HG03460 (cell line): ENCODE measurements around the gene IRF2.

ENCODE experiments used
- ATAC-seq: cut with Tn5 transposase; IDR thresholded peaks from one replicate; pipeline ENCODE4 v1.9.1; 2021; ENCODE audit not compliant: unreplicated experiment

The IRF2 gene

GRCh38 chr4:184370711-184371389 is 103.5 kb downstream of the IRF2 start:
- ATAC-seq: no peak

GRCh38 chr4:184369871-184370270 is 104.5 kb downstream of the IRF2 start:
- no peak for ATAC-seq

GRCh38 chr4:184368731-184369130 is 105.6 kb downstream of the IRF2 start:
- ATAC-seq: no peak

GRCh38 chr4:184368290-184368689 is 106.1 kb downstream of the IRF2 start:
- no peak for ATAC-seq

DNA sequence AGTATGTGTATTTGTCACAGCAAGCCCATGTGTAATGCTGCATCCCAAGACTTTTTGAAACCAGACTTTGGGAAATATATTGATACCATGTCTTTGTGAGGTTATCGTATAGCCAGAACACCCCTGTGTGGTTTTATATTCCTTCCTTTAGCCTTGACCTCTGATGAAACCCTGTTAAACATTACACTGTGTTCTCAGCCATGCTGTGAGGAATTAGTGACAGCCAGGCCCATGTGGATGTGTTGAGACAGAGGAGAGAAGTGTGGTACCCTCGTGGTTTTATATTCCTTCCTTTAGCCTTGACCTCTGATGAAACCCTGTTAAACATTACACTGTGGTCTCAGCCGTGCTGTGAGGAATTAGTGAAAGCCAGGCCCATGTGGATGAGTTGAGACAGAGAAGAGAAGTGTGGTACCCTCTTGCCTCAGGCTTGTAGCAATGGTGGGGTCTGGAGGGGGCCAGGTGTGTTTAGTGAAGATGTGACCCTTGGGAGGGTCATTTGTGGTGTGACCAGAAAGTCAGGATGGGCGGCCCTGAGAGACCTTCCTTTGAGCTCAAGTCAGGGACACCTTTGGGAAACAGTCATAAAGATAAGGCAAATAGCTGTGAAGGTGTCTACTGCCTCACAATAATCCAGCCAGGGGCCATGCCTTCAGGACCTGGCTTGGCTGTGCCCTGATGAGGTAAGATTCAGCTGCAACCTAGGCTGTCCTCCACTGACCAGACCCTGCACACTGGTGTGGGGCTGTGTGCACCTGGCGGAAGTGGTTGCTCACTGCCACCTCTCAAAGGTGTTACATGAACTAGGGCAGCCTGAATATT is 110.0 kb downstream of the IRF2 start:
- ATAC-seq: peak; percentile 83

GRCh38 chr4:184363258-184363657 is 111.1 kb downstream of the IRF2 start:
- ATAC-seq: no peak

GRCh38 chr4:184362396-184362795 is 112.0 kb downstream of the IRF2 start:
- ATAC-seq: no peak

- no peak for ATAC-seq
Measured at GRCh38 chr4:184361443-184361842, 112.9 kb downstream of the IRF2 start.

DNA sequence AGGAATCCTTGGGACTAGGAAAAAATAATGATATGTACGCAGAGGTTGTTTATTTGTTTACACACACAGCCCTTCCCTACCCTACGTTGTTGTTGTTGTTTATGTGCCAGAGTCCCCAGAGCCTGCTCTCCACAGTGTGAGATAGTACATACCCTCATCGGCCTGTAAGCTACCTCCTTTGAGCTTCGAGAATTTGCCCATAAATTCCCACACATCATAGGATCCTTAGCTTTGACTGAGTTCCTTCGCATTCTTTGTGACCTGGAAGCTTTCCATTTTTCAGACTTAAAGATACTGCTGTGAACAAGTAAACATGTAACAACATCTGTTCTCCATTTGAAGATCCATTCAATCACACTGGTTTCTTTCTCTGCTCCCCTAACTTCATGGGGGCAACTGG is 114.5 kb downstream of the IRF2 start:
- ATAC-seq: no peak

DNA sequence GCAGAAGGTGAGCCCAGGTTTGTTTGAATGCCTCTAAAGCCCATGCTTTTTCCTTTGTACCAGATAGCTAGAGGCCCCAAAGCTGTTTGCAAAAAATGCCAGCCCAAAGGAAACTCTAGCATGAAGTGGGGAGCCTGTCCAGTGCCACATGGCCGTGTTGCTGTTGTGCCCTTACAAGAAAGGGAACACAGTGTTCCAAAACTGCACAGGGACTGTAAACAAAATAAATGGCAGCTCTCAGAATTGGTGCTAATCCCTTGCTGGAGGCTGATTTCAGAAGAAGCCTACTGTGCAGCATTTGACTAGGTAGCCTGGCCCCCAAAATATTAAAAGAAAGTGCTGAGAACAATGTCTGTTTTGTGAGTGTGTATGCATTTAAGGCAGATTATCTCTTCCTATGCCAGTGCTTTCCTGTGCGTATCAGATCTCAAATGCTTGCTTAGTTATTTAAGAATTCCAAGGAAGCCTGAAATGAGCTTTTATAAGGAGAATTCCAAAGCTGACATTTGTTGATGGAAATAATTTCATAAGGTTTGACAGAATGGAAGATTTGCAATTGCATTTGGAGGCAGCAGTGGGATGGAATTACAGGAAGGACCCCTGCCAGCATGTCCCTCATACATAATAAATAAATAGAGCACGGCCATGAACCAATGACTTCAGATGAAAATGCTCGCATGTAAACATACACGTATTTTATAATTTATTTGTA is 115.7 kb downstream of the IRF2 start:
- no peak for ATAC-seq

GRCh38 chr4:184357772-184358171 is 116.6 kb downstream of the IRF2 start:
- ATAC-seq: no peak

DNA sequence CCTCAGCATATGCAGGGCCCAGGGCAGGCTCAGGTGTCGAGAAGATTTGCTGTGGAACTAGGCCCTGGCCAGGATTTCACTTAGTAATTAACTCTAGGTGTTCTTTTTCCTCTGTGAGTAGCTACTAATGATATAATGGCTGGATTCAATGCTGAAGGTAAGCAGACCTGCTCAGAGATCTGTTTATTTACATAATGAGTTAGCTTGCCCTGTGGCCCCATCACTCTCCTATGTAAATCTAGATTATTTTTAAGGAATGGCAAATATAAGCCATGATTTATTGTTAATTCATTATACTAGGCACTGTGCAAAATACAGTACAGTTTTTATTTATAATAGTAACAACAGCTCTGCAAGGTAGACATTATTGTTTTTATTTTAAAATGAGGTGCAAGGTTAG is 117.2 kb downstream of the IRF2 start:
- no peak for ATAC-seq

DNA sequence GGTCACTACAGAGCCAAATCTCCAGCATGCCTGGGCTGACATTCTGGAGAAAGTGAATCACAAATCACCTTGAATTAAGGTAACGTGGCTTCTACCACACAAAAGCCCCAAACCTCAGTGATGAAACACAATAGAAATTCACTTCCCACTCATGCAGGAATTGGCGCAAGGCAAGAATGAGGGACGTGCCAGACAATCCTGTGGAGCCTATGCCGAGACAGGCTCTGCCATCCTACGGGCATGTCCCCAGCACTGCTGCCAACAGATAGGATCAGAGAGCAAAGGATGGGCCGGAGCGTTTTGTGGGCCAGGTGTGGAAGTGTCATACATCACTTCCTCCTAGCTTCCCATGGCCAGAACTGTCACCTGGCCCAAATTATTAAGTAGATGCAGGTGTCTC is 118.0 kb downstream of the IRF2 start:
- no peak for ATAC-seq

GRCh38 chr4:184355857-184356256 is 118.5 kb downstream of the IRF2 start:
- ATAC-seq: no peak

- ATAC-seq: no peak
Measured at GRCh38 chr4:184355111-184355604, 119.2 kb downstream of the IRF2 start.

GRCh38 chr4:184352891-184353290 is 121.5 kb downstream of the IRF2 start:
- no peak for ATAC-seq

- no peak for ATAC-seq
Measured at GRCh38 chr4:184351560-184352451, 122.5 kb downstream of the IRF2 start.

GRCh38 chr4:184350964-184351363 is 123.4 kb downstream of the IRF2 start:
- ATAC-seq: no peak

DNA sequence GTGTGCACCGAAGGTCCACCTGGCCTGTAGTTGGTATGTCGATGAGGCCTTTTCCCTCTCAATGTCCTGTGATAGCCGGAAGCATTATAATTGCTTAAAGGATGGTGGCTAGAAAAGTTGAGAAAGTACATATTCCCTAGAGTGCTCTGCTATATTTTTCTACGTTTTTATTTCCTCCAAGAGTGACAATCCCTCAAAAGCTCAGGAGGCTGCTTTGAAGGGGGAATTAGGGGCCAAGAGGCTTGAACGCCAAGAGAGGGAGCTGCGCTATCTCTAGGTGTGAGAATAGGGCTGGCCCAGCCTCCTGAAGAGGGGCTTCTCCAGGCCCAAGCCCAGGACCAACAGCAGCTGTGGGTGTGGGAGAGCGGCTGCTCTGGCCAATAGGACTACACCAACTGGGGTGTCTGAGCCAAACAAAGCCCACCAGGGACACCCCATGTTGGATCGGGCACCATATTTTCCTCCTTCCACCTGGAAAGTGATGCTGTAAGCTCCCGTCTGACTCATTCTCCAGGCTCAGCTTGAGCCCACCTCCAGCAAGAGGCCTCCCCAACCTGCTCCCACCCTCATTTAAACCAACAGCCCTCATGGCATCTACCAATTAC is 124.0 kb downstream of the IRF2 start:
- no peak for ATAC-seq

GRCh38 chr4:184349283-184350039 is 124.9 kb downstream of the IRF2 start:
- ATAC-seq: no peak
